Measurements from ENCODE around the gene CFC1B. TPM values are rescaled to one million over a fixed set of nuclear protein-coding genes. Genes with fewer than 3 reads are reported as not detected.

Gene CFC1B
- total RNA-seq, 1 donor from 2014 or later, result not detected

Other genes with a start within 250 kb of the CFC1B start
- gene IMP4, start 178.3 kb upstream of the CFC1B start, total RNA-seq, result 62.1 and 69.1 TPM in 2 replicates
- gene PTPN18, start 165.2 kb upstream of the CFC1B start, total RNA-seq, result 30.4 and 31.3 TPM in 2 replicates
- gene POTEI, start 11.9 kb upstream of the CFC1B start, total RNA-seq, result 1.1 and 1.3 TPM in 2 replicates
- gene CFC1, start 78.4 kb downstream of the CFC1B start, total RNA-seq, result not detected in 2 replicates
- not detected in 2 replicates for gene POTEJ, start 90.2 kb downstream of the CFC1B start, total RNA-seq
- not detected in 2 replicates for gene GPR148, start 207.8 kb downstream of the CFC1B start, total RNA-seq
- 1.3 and 1.4 TPM in 2 replicates for gene AMER3, start 234.3 kb downstream of the CFC1B start, total RNA-seq

Data from neural crest cell (in vitro differentiated cells).